HuH-7 (cell line): Measurements from ENCODE around the gene CHST11.

Experiments used
- DNase-seq: peaks from one replicate; pipeline ENCODE4 v3.0.0; 2011; ENCODE audit warnings: low spot score

Gene CHST11

GRCh38 chr12:104433061-104433460 lies 23.7 kb upstream of the CHST11 start:
- DNase-seq, result no peak

- no peak for DNase-seq
These were observed 22.6 kb upstream of the CHST11 start for GRCh38 chr12:104434129-104434528.

- DNase-seq, result no peak
These were observed 21.6 kb upstream of the CHST11 start for GRCh38 chr12:104435175-104435574.

GRCh38 chr12:104435765-104436164 lies 21.0 kb upstream of the CHST11 start:
- no peak for DNase-seq

GRCh38 chr12:104436790-104437189 lies 20.0 kb upstream of the CHST11 start:
- DNase-seq, result no peak

GRCh38 chr12:104438134-104438533 lies 18.6 kb upstream of the CHST11 start:
- DNase-seq, result no peak

- no peak for DNase-seq
These were observed 17.6 kb upstream of the CHST11 start for GRCh38 chr12:104439137-104439536.

GRCh38 chr12:104443008-104443407 lies 13.7 kb upstream of the CHST11 start:
- no peak for DNase-seq

- DNase-seq, result no peak
These were observed 9.9 kb upstream of the CHST11 start for GRCh38 chr12:104446646-104447421.

GRCh38 chr12:104448031-104448430 lies 8.7 kb upstream of the CHST11 start:
- no peak for DNase-seq

- DNase-seq, result no peak
These were observed 8.3 kb upstream of the CHST11 start for GRCh38 chr12:104448451-104448850.

GRCh38 chr12:104450700-104451099 lies 6.0 kb upstream of the CHST11 start:
- no peak for DNase-seq

GRCh38 chr12:104452087-104452486 lies 4.7 kb upstream of the CHST11 start:
- no peak for DNase-seq

GRCh38 chr12:104453133-104453532 lies 3.6 kb upstream of the CHST11 start:
- no peak for DNase-seq

- DNase-seq, result no peak
These were observed 1.8 kb upstream of the CHST11 start for GRCh38 chr12:104454997-104455396.

GRCh38 chr12:104455578-104456416 lies 951 bp upstream of the CHST11 start:
- DNase-seq, result no peak

GRCh38 chr12:104456950-104457745 lies 400 bp downstream of the CHST11 start:
- peak; percentile 79 for DNase-seq

GRCh38 chr12:104457746-104458693 lies 1.3 kb downstream of the CHST11 start:
- DNase-seq, result peak; percentile 43

- no peak for DNase-seq
These were observed 2.1 kb downstream of the CHST11 start for GRCh38 chr12:104458694-104459367.

- no peak for DNase-seq
These were observed 2.7 kb downstream of the CHST11 start for GRCh38 chr12:104459368-104459909.
